ENCODE results near the gene SRM. TPM values are rescaled to one million over a fixed set of nuclear protein-coding genes. Genes with fewer than 3 reads are reported as not detected.
"Not testable (repeated sequence)": the region's sequence is repeated elsewhere in the genome, so short reads cannot be mapped to it uniquely, and the experiment has no call there.

The SRM gene
- total RNA-seq, 1 donor from 2014 or later: 147 TPM

- no peaks in the 10 kb centered on the region for H3K9me3 Mint-ChIP-seq
- peaks cover 22% of the 10 kb centered on the region for H3K36me3 Mint-ChIP-seq (ENCODE audit: low read depth)
- H3K4me1 Mint-ChIP-seq: peaks cover 3% of the 10 kb centered on the region
- no peaks in the 10 kb centered on the region for H3K27me3 Mint-ChIP-seq (ENCODE audit: low read depth)
- TF ChIP-seq CTCF (conservative IDR thresholded peaks at IDR 0.05): no peak
- no peak for DNase-seq (ENCODE audit: low read depth, low spot score)
- H3K4me3 Mint-ChIP-seq: no peak overlapping the region
- H3K27ac Mint-ChIP-seq (ENCODE audit: unreplicated experiment): no peak overlapping the region
These were observed 39.8 kb downstream of the SRM start for GRCh38 chr1:11019971-11020370.

- H3K4me1 Mint-ChIP-seq; DNase-seq (ENCODE audit: low read depth, low spot score); H3K27me3 Mint-ChIP-seq (ENCODE audit: low read depth); H3K4me3 Mint-ChIP-seq; H3K9me3 Mint-ChIP-seq; H3K27ac Mint-ChIP-seq (ENCODE audit: unreplicated experiment): not testable (repeated sequence)
- peaks cover 23% of the 10 kb centered on the region for H3K36me3 Mint-ChIP-seq (ENCODE audit: low read depth)
These were observed 40.5 kb downstream of the SRM start for GRCh38 chr1:11019358-11019757.

GRCh38 chr1:11013160-11013531 is 46.7 kb downstream of the SRM start:
- H3K4me1 Mint-ChIP-seq: peaks cover 23% of the 10 kb centered on the region
- H3K9me3 Mint-ChIP-seq: no peaks in the 10 kb centered on the region
- H3K4me3 Mint-ChIP-seq: peak overlapping the region; percentile 93
- no peak for TF ChIP-seq CTCF (conservative IDR thresholded peaks at IDR 0.05)
- no peak for DNase-seq (ENCODE audit: low read depth, low spot score)
- H3K27me3 Mint-ChIP-seq (ENCODE audit: low read depth): no peaks in the 10 kb centered on the region
- peaks cover 11% of the 10 kb centered on the region for H3K36me3 Mint-ChIP-seq (ENCODE audit: low read depth)
- H3K27ac Mint-ChIP-seq (ENCODE audit: unreplicated experiment): peak overlapping the region; percentile 97

GRCh38 chr1:11012260-11013159 is 47.3 kb downstream of the SRM start, which contains the start of gene TARDBP:
TARDBP (plus strand) TSS chr1:11012654; CDS start chr1:11013728, 1,074 bp downstream.
- H3K36me3 Mint-ChIP-seq (ENCODE audit: low read depth): peaks cover 11% of the 10 kb centered on the region
- DNase-seq (ENCODE audit: low read depth, low spot score): peak; percentile 88
- H3K4me1 Mint-ChIP-seq: peaks cover 23% of the 10 kb centered on the region
- no peaks in the 10 kb centered on the region for H3K9me3 Mint-ChIP-seq
- peak within 1 kb of the TSS; percentile 93 for H3K4me3 Mint-ChIP-seq
- peak within 1 kb of the TSS; percentile 100 for H3K27ac Mint-ChIP-seq (ENCODE audit: unreplicated experiment)
- TF ChIP-seq CTCF (conservative IDR thresholded peaks at IDR 0.05): no peak
- no peaks in the 10 kb centered on the region for H3K27me3 Mint-ChIP-seq (ENCODE audit: low read depth)

Other genes starting within 250 kb of the SRM start
- 253 and 268 TPM in 2 replicates for gene TARDBP, start 47.4 kb downstream of the SRM start, total RNA-seq
- gene MASP2, start 12.8 kb downstream of the SRM start, total RNA-seq: 0.14 TPM in 1 of 2 replicates, not detected in the other
- gene EXOSC10, start 39.9 kb upstream of the SRM start, total RNA-seq: 115 and 127 TPM in 2 replicates
- gene ANGPTL7, start 129.3 kb upstream of the SRM start, total RNA-seq: 0.14 and 0.20 TPM in 2 replicates
- 67.2 and 68.6 TPM in 2 replicates for gene MTOR, start 202.5 kb upstream of the SRM start, total RNA-seq
- gene UBIAD1, start 213.2 kb upstream of the SRM start, total RNA-seq: 20.9 and 22.0 TPM in 2 replicates

Data from neural crest cell (in vitro differentiated cells).